Erythroblast (primary cell): ENCODE data around the gene RSAD2.

Experiments
- GATA1 ChIP-seq: IDR thresholded peaks from 2 replicates; pipeline ENCODE4 v1.6.1; 2011; ENCODE audit warnings: low read depth, mild to moderate bottlenecking, control low read depth, low read length, moderate library complexity
- POLR2A ChIP-seq: IDR thresholded peaks from 2 replicates; pipeline ENCODE4 v1.6.1; 2011; ENCODE audit warnings: mild to moderate bottlenecking, low read length

DNA sequence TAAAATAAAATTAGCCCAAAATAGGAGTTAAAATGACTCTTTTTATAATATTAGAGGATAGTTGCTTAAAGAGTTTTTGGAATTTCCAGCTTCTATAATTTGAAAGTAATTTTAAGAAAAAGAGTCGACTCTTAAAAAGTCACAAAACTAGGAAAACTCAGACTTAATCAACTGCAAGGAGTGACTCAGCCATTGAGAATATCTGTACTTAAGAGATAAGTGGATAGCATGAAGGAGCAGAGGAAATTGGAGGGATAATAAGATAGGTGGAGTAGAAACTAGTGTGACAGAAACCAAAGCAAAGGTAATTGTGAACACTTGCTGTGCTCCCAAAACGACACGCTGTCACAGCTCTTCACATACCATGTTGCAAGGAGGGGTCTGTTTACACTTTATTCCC lies 8.4 kb downstream of the RSAD2 start:
- TF ChIP-seq POLR2A, result peak; percentile 40
- TF ChIP-seq GATA1, result no peak
